GM21360 (cell line): ENCODE results near the gene NPM3.

Experiments used
- ATAC-seq: cut with Tn5 transposase; IDR thresholded peaks from one replicate; pipeline ENCODE4 v1.9.1; 2021; ENCODE audit warnings: mild to moderate bottlenecking, moderate library complexity; ENCODE audit not compliant: unreplicated experiment

The NPM3 gene, protein sequence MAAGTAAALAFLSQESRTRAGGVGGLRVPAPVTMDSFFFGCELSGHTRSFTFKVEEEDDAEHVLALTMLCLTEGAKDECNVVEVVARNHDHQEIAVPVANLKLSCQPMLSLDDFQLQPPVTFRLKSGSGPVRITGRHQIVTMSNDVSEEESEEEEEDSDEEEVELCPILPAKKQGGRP

DNA sequence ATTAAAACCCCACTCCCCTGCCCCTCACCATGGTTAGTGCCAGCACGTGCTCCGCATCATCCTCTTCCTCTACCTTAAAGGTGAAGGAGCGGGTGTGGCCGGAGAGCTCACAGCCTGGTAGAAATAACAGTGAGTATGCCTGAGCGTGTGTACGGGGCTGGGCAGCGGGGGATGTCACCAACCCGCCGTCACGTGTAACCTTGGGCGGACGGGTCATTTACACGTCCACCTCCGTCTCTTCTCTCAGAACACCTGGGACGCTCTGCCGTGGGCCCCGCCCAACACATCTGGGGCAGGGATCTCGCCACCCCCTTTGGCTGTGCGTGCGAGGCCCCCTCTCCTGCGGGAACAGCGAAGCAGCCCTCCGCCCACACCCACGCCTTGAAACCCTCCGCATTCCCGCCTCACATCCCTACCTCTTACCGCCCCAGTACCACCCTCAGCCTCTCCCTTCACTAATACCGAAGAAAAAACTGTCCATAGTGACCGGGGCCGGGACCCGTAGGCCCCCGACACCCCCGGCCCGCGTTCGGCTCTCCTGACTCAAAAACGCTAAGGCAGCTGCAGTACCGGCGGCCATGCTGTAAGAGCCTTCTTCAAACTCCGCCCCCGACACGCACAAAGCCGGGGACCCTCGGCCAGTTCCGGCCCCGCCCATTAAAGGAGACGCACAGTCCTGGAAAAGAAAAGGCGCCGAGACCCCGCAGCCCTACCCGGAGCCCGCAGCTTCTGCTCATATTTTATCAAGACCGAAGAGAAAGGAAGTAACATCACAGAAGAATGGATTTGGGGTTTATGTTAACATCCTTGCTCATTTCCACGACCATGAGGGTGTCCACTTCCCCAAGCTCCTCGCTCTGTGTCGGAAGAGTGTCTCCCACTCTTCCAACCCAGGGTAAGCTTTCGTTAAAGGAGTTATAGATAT, at the start of gene NPM3:
Gene NPM3, minus strand, starts transcription at position 636 of the 925 bp plus-strand sequence. Its CDS starts 56 bp downstream, at position 580.
- peak; percentile 42 for ATAC-seq

DNA sequence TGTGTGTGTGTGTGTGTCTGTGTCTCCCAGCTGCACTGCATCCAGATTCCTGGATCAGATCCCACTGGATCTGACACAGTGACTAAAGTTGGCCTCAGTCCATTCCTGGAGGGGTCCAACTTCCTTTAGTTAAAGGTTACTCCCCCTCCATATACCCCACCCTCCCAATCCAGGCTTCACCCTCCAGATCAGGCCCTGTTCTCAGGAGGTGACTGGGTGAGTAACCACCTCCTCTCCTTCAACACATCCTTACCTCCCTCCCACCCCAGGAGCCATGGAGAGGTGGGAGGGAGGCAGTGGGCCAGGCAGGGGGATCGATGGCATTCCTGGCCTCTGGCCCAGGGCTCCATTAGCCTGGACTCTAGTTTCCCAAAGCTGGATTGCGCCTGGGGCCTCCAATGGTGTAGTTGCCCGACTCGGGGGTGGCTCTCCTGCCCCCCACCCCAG, 49.1 kb upstream of the NPM3 start:
- ATAC-seq = no peak

DNA sequence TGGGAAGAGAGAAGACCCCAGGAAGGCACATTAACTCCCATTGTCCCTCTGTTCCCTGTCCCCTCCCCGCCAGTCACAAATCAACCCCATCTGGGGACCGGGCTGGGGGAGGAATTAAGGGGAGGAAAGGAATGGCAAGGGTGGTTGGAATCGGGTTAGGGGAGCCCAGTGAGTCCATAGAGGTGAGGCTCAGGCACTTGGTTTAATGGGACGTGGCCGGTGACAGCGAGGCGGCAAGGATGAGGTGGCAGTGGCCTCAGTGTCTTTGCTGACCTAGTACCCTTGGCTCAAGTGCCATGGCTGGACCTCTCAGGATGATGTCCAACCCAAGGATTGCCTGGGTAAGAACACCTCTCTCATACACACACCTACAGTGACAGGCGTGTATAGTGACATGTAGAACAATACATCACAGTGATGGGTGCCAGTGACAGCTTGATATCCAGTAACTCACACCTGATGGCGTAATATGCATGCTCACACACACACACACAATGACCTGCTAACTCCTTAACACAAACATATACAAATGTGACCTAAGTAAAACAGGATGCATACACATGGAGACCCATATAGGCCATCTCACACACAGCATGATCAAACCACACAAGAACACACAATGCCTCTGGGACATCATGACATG, 48.0 kb upstream of the NPM3 start:
- no peak for ATAC-seq

DNA sequence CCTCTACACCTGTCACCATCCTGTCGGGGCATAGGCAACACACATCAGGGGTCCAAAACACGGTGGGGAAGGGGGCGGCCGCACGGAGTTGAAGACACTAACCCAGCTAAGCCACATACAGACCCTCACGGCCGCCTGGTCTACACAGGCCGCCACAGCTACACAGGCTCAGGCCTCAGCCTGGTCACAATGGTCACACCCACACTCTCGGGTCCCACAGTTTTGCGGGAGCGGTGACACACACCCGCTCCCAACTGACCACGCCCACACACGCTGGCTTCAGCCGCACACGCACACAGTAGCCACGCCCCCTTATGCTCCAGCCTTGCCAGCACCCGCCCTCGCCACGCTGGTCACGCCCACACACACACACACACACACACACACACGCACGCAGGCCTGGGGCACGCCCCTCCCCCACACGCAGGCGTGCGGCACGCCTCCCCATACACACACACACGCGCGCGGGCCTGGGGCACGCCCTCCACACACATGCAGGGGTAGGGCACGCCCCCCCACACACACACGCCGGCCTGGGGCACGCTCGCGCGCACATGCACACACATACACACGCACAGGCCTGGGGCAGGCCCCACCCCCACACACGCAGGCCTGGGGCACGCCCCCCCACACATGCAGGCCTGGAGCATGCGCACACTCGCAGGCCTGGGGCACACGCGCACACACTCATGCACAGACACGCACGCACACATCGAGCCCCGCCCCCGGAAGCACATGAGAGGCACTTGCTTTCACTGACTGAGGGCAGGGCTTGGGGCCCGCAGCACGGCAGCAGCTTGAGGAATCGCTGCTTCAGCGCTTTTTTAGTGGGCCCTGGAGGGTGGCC, 47.3 kb upstream of the NPM3 start:
- ATAC-seq = peak; percentile 45

DNA sequence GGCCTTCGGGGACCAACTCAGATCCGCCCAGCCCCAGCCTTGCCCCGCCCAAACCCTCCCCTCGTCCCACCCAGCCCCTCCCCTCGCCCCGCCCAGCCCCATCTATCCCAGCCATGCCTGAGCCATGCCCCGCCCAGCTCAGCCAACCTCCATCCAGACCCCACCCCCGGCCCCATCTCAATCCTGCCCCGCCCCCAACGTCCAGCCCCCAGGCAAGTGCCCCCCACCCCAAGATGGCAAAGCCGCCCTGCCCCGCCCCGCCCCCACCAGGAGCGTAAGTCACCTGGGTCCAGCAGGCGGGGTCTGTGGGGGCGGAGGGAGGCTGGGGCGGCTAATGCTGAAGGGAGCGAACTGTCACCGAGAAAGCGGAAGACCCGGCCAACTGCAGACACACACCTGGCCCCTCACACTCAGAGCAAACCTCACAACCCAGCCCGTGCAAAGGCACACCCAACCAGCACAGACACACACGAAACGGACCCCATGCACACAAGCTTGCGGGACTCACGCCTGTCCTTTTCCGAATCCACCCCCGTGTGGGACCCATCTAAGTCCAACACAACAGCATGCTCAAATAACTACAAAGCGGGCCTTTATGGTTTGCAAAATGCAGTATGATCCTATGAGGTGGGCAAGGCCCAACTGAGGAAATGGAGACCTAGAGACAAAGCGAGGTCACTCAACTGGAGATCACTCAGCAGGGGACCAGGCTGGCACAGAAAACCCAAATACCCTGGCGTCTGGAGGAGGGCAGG, 46.5 kb upstream of the NPM3 start:
- ATAC-seq = peak; percentile 24

DNA sequence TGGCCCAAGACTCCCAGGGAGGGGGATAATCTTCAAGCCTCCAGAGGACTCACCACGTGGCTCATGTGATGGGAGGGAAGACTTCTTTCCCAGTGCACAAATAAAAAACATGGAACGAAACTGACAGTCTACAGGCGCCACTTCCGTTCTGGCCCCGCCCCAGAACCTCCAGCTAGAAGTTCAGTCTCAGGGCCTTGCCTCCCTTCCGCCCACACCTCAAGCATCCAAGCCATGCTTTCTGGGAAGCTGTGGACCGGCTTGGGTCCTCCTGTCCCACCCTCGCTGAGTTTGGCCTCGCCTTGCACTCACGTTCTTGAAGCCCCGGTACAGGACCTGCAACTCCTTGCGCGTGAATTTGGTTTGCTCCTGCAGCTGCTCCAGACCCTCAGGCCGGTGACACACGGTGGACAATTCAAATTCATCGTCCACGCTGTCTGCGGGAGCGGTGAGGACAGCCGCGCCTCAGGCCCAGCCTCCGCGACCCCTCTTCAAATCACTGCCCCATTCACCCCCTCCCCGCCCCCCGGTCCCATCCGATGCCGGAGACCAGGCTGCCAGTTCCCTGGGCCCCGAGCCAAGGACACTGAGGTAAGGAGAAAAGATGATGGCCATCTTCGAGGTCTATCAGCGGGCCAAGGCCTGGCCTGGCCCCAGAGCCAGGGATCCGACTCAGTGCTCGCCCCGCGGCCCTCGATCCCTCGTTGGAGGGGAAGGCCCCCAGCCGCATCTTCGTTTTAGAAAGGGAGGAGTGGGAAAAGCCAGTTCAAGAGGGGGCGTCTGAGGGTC, 45.7 kb upstream of the NPM3 start:
- ATAC-seq = no peak

DNA sequence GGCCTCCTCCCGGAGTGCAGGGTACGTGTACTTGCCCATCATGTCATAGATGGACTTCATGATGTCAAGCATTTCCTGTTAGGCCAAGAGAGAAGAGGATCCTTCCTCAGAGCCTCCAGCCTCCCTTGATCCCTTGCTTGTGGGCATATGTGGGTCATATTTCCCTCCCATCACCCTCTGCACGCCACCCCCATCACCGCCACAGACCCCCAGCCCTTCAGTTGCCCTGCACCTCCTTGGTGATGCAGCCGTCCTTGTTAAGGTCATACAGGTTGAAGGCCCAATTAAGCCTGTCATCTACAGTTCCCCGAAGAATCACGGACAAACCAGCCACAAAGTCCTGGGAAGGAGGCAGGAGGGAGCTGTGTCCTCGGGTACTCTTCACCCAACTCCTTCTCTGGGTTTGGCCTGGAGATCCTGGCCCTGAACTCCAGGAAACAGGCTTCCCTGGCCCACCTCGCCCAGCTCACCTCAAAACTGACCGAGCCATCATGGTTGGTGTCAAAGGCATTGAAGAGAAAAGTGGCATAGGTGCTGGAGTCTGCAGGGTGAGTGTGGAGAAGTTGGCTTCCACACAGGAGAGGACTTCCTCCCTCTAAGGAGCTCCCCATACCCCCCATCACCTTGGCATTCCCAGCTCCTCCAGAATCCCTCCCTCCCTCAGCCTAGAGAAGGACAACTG, 44.8 kb upstream of the NPM3 start:
- no peak for ATAC-seq

DNA sequence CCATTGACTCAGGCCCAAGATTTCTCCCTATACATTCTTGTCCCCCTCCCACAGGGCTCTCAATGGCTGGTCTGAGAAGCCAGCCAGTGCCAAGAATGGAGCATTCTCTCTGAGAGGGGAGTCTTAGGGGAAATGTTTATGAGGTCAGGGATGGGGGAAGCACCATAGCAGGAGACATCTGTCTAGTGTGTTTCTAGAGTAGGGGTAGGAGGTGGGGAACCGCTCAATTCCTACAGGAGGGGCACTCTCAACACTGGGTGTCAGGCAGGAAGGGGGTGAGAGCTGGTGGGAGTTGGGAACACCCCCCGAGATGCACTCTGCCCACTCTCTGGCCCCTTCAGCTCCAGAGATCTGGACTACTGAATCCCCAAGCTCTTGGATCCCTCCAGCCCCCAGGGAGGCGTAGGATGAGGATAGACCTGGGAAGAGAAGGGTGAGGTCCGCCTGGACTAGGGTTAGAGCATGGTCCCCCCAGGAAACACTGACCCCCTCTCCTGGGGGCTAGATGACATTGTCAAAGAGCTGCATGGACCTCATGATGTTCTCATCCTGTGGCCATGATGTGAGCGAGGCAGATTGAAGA, 43.7 kb upstream of the NPM3 start:
- ATAC-seq = no peak

DNA sequence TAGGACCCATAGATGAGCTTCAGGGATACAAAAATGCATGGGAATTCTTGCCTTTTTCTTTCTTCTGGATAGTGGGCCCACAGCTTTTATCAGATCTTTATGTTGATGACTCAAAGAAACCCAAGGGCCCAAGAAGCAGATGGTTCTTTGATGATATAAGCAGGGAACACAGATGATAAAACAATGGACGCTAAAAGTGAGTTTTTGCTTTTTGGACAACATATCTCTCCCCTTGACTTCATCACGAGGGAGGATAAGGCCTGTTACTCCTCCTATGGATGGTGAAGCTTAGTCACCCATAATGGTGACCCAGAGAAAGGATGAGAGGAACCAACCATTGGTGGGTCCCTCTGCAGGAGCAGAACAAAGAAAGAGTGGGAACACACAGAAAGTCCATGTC, 41.5 kb upstream of the NPM3 start:
- no peak for ATAC-seq

DNA sequence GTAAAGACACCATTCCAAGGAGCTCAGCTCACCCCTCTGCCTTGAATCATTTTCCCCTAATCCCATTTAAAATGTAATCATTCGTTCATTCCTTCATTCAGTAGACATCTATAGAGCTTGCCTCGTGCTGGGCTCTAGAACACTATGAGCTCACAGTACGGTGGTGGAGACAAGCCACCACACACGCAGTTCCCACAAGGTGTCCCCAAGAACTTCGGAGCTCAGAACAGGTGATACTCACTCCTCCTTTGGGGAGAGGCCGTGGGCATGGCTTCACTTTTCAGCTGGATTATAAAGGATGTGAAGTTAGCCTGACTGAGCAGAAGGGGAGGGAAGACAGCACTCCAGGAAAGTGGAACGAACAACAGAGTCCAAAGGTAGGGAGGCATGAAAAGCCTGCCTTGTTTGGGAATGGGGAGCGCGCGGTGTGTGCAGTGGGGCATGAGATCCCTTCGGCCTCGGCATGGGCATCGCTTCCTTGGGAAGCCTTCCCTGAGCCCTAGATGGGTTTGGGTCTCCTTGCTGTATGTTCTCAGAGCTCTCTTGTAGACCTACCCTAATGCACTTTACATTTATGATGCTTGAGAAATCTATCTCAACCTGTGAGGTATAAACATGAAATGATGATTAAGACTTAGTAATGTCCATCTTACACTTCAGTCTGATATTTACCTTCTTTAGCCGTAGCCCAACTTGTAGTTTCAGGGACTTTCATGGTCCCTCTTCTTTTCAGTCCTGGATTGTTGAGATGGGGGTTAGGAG, 35.8 kb upstream of the NPM3 start:
- peak; percentile 17 for ATAC-seq

DNA sequence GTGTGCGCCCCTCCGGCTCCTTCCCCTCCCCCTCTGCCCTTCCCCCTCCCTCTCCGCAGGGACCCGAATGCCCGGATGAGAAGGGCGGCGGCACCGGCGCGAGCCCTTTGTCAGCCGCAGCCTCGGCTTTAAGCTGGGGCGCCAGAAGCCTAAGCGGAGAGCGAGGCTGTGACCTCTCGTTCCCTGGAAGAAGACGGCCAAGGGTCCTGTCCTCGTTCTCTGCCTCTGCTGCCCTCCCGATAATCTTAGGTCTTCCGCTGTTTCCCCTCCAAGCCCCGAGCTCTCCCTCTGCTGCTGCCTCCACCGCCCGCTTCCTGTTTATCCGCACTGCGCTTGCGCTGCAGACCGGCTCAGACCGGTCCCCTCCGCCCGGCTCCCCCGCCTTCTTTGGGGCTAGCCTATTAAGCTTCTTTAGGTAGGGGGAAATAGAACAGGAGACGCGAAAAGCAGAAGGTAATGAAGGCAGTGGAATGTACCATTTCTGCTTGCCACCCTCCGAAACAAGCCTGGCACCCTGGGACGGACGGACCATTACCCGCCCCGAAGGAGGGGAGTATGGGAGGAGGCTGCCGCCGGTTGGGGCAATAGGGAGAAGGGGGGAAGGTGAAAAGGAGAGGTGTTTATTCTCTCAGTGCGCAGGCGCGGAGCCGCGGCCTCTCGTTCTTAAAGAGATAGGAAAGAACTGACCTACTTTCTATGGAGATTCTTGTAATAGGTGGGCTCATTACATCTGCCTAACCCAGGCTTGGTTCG, 35.0 kb upstream of the NPM3 start, which contains the start of gene OGA:
Gene OGA, minus strand, starts transcription at position 326 of the 753 bp plus-strand sequence. CDS start 422 bp downstream, outside the sequence.
- ATAC-seq = peak; percentile 86

DNA sequence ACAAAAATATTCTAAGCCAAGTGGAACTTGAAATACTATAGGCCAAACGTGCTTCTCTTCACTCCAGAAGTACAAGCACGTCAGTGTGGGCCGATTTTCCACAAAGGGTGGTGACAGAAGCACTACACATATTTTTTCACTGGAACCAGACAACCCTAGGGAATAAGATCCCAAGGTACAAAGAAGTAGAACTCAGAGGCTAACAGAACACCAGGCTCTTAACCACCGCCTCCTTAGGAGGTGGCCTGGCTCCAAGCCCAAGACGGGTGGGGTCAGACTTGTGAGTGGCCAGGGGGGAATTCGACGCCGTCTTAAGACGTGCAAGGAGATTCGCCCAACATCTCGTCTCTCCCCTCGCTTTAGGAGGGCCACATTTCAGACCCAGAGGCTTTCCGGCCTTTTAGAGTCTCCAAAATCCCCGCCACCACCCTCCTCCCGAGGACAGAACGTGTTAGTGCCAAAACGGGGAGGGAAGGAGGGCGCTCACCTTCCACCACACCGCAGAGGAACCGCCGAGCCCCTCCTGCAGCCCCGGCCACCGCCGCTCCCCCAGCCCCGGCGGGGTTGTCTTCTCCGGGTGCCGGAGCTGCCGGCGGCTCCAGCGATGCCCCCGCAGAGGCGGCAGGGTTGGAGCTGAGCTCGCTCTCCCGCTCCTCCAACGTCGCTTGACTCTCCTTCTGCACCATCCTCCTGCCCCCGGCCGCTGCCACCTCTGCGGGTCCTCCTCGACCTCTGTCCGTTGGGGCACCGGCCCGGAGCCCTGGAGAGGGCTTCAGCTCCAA, 34.3 kb upstream of the NPM3 start:
- ATAC-seq = peak; percentile 11

DNA sequence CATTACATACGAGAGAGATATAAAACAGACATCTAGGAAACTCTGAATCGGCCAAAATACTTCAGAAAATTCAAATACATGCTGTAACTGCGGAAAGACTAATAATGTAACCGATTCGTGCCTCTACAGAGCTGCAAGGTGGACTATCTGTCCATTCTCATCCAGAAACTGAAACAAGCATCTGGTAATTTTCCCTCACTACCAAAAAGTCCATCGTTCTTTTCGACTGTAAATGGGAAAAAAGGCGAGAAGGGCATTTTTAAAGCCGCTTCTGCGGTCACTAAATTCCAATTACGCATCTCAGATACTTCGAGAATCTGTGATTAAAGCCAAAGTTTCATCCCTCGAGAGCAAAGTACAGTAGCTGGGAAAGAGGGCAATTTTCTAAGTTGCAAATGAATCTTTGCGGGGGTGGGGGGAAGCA, 33.7 kb upstream of the NPM3 start:
- ATAC-seq = no peak

DNA sequence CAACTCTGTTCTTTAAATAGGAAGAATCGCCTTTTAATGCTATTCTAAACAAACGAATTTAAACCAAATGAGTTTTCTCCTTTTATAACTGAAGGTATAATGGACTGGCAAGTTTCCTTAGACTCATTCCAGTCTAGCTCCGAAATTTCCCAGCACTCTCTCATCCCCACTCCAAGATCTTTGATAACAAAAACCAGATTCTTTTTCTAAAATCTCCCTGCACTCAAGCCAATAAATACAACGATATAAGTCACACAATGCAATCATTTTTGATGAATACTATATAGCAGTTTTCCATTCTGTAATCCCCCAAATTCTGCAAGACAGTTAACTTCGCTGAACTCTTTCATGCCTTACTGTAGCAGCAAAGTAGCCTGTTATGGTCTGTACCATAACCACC, 33.1 kb upstream of the NPM3 start:
- ATAC-seq = no peak

DNA sequence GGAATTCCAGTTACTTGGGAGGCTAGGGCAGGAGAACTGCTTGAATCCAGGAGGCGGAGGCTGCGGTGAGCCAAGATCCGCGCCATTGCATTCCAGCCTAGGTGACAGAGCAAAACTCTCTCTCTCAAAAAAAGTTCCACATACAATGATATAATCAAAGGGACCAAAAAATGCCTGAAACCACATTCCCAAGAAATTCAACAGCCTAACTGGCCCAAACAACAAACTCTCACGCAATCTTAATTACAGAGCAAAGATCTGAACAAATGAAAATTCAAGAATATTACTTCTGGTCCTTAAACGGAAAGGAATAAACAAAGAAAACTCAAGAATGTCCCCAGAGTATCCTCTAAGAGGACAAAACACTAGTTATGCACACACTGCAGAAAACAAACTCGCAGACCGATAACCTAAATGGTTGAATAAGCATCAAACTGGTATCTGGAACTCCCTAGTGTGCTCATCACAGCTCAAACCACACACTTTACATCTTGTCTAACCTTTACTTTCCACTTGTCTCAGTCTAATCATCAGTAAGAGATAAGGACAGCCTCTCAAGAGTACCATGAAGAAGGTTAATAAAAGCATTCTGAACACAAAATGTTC, 31.3 kb upstream of the NPM3 start:
- ATAC-seq = no peak

DNA sequence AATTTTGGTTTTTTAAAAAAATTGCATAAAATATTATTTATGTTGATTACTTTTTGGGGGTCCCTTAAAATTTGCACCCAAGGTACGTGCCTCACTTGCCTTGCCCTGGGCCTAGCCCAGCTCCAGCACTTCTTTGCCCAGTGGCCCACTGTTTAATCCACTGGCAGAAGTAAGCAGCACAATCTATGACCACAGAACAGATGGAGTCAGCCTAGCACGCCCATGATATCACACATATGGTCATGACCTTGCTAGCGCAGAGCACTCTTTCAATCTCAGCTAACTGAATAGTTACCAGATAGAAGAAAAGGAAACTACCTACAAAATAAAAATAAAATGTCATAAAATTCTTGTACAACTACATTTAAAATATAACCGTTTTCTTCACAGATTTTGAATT, 29.4 kb upstream of the NPM3 start:
- no peak for ATAC-seq
